Measurements from ENCODE around the gene SLC40A1.

- no peak for TF ChIP-seq RBBP5 (conservative IDR thresholded peaks at IDR 0.05)
- no peak for TF ChIP-seq ZNF274 (IDR thresholded peaks at IDR 0.05; ENCODE audit: insufficient read depth, insufficient read length)
- no peak for TF ChIP-seq POLR2AphosphoS5 (IDR thresholded peaks at IDR 0.05; ENCODE audit: low read length)
- TF ChIP-seq TARDBP (IDR thresholded peaks at IDR 0.05; ENCODE audit: borderline replicate concordance): no peak
- no peak for TF ChIP-seq REST (IDR thresholded peaks at IDR 0.05; ENCODE audit: low read depth, low read length)
- TF ChIP-seq DPF2 (IDR thresholded peaks at IDR 0.05): no peak
- TF ChIP-seq CEBPB (IDR thresholded peaks at IDR 0.05; ENCODE audit: borderline replicate concordance in 1 of 2, low read depth in 2 of 2, low read length in 2 of 2): no peak
- no peak for TF ChIP-seq PML (IDR thresholded peaks at IDR 0.05; ENCODE audit: low read length)
- TF ChIP-seq, protein P1, sequence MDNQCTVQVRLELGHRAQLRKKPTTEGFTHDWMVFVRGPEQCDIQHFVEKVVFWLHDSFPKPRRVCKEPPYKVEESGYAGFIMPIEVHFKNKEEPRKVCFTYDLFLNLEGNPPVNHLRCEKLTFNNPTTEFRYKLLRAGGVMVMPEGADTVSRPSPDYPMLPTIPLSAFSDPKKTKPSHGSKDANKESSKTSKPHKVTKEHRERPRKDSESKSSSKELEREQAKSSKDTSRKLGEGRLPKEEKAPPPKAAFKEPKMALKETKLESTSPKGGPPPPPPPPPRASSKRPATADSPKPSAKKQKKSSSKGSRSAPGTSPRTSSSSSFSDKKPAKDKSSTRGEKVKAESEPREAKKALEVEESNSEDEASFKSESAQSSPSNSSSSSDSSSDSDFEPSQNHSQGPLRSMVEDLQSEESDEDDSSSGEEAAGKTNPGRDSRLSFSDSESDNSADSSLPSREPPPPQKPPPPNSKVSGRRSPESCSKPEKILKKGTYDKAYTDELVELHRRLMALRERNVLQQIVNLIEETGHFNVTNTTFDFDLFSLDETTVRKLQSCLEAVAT (IDR thresholded peaks at IDR 0.05): no peak
- TF ChIP-seq, protein P2, sequence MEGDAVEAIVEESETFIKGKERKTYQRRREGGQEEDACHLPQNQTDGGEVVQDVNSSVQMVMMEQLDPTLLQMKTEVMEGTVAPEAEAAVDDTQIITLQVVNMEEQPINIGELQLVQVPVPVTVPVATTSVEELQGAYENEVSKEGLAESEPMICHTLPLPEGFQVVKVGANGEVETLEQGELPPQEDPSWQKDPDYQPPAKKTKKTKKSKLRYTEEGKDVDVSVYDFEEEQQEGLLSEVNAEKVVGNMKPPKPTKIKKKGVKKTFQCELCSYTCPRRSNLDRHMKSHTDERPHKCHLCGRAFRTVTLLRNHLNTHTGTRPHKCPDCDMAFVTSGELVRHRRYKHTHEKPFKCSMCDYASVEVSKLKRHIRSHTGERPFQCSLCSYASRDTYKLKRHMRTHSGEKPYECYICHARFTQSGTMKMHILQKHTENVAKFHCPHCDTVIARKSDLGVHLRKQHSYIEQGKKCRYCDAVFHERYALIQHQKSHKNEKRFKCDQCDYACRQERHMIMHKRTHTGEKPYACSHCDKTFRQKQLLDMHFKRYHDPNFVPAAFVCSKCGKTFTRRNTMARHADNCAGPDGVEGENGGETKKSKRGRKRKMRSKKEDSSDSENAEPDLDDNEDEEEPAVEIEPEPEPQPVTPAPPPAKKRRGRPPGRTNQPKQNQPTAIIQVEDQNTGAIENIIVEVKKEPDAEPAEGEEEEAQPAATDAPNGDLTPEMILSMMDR (IDR thresholded peaks at IDR 0.05 in 2 of 3, conservative IDR thresholded peaks at IDR 0.05 in 1 of 3; ENCODE audit: control insufficient read depth in 2 of 3, extremely low read depth in 1 of 3, insufficient read depth in 1 of 3, low read depth in 3 of 3, low read length in 3 of 3): no peak
These were observed 14.5 kb downstream of the SLC40A1 start for GRCh38 chr2:189566046-189566445.

Data from GM12878 (cell line).